NCI-H510A (cell line): ENCODE measurements around the gene CBLN1.
"Not testable (repeated sequence)": the region's sequence is repeated elsewhere in the genome, so short reads cannot be mapped to it uniquely, and the experiment has no call there.

ENCODE experiments used
- DNase-seq: peaks from one replicate; lab custom pipeline; 2025; lab: John Stamatoyannopoulos, UW

CBLN1 gene

DNA sequence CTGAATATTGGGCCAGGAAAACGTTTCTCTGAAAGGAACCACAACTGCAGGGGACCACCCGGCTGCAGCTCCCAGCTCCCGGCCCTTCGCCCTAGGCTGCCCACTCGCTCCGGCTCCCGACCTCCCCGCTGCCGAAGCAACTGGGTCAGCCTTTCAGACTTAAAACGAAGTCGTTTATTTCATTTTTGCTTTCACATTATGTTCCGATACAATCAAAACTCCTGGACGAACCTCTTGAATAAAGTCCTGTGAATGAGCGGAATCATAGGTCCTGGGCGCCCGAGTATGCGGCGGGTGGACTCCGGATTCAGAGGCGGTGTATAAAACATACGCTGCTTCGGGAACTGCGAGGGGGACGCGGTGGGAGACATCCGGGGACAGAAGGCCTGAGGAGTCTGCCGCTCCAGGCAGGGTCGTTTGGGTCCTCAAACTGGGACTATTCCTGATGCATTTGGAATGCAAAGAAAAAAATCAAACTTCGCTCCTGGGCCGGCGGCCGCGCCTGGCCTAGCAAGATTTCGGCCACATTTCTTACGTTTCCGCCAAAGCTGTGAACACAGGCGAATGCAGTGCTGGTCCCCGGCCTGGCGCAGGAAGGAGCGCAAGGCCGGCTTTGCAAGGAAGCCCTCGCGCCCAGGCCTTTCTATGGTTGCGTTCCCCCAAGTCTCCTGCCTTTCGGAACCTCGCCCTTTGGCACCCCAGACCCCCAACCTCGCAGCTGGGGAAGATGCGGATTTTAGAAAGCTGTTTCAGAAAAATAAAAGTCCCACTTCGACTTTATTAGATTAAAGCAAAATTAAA is 3.7 kb downstream of the CBLN1 start:
- DNase-seq = no peak

DNA sequence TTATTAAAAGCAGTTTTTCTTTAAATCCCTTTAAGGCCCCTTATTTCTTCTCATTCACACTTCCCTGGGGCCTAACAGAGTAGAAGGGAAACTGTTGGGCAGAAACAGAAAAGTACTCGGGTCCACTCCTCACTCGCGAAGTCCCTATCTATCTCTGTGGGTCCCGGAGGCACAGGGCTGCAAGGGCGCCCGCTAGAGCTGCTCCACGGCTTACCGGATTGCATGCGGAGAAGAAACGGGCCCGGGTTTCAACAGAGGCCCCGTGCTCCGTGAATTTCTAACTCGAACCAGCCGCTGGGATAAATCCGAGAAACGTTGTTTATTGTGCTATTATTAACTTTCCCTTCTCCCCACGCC is 4.3 kb downstream of the CBLN1 start:
- DNase-seq = no peak

DNA sequence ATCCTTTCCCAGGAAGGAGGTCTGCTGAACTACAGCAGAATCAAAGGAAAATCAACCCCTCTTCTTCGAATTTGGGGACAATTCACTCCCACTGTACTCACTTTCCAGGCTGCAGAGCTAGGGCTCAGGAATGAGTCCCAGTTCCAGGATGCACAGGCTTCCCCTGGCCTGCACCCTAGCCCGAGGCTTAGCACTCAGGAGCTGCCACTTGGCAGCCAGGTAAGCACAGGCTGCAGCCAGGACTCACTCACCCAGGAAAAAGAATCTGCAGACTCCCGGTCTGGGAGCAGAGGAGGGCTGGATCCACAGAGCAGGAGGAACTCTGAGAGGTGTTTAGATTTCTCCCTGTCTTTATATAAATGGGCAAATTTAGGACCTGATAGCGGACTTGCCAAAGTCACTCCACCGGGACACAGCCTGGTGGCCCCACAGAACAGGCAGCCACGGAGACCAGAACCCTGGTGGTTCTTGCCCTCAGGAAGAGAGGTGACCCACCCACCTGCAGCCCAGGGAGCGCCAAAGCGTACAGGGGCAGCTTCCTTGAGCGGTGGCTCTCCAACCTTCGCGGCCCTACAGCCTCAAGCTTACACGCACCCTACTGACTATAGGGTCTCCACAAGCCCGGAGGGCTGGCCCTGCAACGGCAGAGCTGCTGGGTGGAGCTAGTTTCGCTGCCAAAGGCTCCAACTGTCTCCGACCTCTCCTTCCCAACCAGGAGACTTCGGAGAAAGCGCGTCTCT is 4.8 kb downstream of the CBLN1 start:
- DNase-seq = no peak

- DNase-seq = no peak
Observed at GRCh38 chr16:49275870-49276269, 5.8 kb downstream of the CBLN1 start.

- no peak for DNase-seq
Observed at GRCh38 chr16:49275050-49275730, 6.4 kb downstream of the CBLN1 start.

GRCh38 chr16:49274591-49274990 is 7.0 kb downstream of the CBLN1 start:
- DNase-seq = no peak

DNA sequence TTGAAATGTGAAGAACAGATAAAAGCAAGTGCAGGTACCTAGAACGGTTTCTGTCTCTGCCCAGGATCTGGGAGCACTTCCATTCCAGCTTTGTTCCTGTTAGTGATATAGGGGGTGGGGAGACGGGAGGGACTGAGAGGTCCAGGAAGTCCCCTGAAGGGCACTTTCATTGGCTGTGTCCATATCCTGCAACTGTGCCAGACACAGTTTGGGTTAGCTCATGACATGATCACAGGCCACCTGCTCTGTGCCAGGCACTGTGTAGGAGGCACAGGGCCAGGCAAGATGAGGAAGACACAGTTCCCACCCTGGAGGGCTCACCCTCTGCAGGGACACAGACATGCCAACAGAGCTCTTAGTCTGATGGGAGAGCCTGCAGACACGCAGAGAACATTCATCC is 7.9 kb downstream of the CBLN1 start:
- DNase-seq = no peak

GRCh38 chr16:49271363-49271762 is 10.3 kb downstream of the CBLN1 start:
- no peak for DNase-seq

GRCh38 chr16:49269201-49269600 is 12.4 kb downstream of the CBLN1 start:
- DNase-seq = no peak

- DNase-seq = no peak
Observed at GRCh38 chr16:49268667-49269066, 13.0 kb downstream of the CBLN1 start.

GRCh38 chr16:49262501-49262900 is 19.1 kb downstream of the CBLN1 start:
- no peak for DNase-seq

- DNase-seq = no peak
Observed at GRCh38 chr16:49261930-49262329, 19.7 kb downstream of the CBLN1 start.

DNA sequence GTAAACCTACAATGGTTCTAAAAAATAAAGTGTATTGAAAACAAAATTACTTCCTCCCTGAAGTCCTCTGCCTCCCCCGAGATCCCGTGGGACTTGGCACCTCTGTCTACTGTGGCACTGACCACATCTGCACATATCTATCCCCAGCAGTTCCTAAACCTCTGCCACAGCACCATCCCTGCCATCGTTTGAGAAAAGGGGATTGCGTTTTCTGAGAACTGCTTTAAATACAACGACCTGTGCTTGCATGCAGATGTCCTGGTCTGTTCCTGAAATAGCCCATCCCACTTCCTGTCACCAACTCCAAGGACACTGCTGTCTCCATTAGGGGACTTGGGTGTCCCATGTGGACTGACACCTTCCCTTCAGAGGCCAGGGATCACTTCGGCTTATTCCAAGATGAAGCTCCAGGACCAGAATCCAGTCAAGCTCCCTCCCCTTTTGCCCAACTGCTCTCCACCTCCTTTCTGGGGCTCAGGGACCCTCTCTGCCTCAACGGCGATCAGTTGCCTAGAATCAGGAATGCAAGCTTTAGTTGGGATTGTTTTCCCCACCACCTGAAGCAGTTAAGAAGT is 20.6 kb downstream of the CBLN1 start:
- DNase-seq = no peak

DNA sequence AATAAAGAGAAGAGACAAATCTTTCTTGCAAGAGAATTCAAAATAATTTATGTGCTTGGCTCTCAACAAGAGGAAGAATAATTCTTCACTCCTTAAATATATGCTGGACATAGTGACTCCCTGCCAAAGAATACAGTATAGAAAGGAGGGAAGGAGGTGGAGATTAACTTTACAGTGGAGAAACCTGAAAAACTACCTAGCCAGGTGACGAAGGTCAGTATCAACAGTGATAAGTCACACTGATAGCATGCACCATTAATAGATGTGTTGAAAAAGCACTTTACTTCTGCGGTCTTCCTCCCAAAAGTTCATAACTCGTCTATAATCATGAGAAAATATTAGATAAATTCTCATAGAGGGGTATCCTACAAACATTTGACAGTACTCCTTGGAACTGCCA is 21.4 kb downstream of the CBLN1 start:
- no peak for DNase-seq

- DNase-seq = no peak
Observed at GRCh38 chr16:49259330-49259729, 22.3 kb downstream of the CBLN1 start.

DNA sequence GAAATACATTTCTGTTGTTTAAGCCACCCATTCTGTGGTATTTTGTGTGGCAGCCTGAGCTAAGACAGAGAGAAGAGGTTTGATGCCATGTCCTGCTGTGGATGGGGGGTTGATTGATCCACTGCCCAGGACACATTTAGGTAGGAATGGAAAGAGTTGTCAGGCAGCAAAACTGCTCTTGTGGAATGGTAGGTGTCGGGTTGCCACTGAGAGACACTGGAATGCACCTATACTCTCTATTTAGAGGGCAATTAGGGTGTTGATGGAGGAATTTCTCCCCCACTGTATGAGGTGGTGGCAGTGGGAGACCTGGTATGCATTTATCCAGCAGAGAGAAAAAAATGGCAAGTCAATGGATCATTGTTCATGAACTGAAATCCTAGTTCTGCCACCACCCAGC is 30.9 kb downstream of the CBLN1 start:
- no peak for DNase-seq

GRCh38 chr16:49248227-49248626 is 33.4 kb downstream of the CBLN1 start:
- DNase-seq = no peak

- no peak for DNase-seq
Observed at GRCh38 chr16:49236216-49236615, 45.4 kb downstream of the CBLN1 start.

GRCh38 chr16:49228335-49228734 is 53.3 kb downstream of the CBLN1 start:
- not testable (repeated sequence) for DNase-seq
